HFFc6 (cell line): ENCODE measurements around the gene TUB. TPM values are rescaled to one million over a fixed set of nuclear protein-coding genes. Genes with fewer than 3 reads are reported as not detected.

Experiments
- DNase-seq: peaks from one replicate; pipeline ENCODE4 v3.0.0-alpha.2; 2018
- H3K27ac Mint-ChIP-seq: 2 replicates; pipeline ENCODE4 v1.8.0; 2020; ENCODE audit warnings: mild to moderate bottlenecking, mixed read lengths
- H3K27me3 Mint-ChIP-seq: 2 replicates; pipeline ENCODE4 v1.8.0; 2021; ENCODE audit warnings: mild to moderate bottlenecking, moderate library complexity, mixed read lengths; ENCODE audit not compliant: insufficient read depth
- H3K36me3 Mint-ChIP-seq: 2 replicates; pipeline ENCODE4 v1.8.0; 2021; ENCODE audit warnings: low read depth, mixed read lengths
- H3K4me1 Mint-ChIP-seq: 2 replicates; pipeline ENCODE4 v1.8.0; 2020; ENCODE audit warnings: low read depth, mixed read lengths
- H3K4me3 Mint-ChIP-seq: 2 replicates; pipeline ENCODE4 v1.8.0; 2020; ENCODE audit warnings: mild to moderate bottlenecking, moderate library complexity, mixed read lengths
- H3K9me3 Mint-ChIP-seq: 2 replicates; pipeline ENCODE4 v1.8.0; 2020; ENCODE audit warnings: mild to moderate bottlenecking, mixed read lengths
- CTCF ChIP-seq: fragments of 200-600 bp; sonication (generic); IDR thresholded peaks from 2 replicates; pipeline ENCODE4 v1.5.0; 2021; ENCODE audit warnings: antibody characterized with exemption, mild to moderate bottlenecking
- total RNA-seq, 6 experiments: library from RNA; stranded (reverse); fragmentation: NEBNext Ultra II Directional; extraction: Animal tissue kit (Norgen Biotek cat#: 25700); gene quantifications; 2 replicates in 1 of 6; 3 replicates in 5 of 6; pipeline ENCODE4 v1.2.3, GENCODE V29; 2021

The TUB gene
- total RNA-seq, 6 experiments from 2014 or later: 1.7 to 10.1 (median 1.8) TPM

- H3K9me3 Mint-ChIP-seq: no peaks in the 10 kb centered on the region
- peaks cover 1% of the 10 kb centered on the region for H3K27me3 Mint-ChIP-seq
- no peaks in the 10 kb centered on the region for H3K4me1 Mint-ChIP-seq
- H3K36me3 Mint-ChIP-seq: no peaks in the 10 kb centered on the region
- TF ChIP-seq CTCF: no peak
- H3K27ac Mint-ChIP-seq: no peak overlapping the region
- no peak for DNase-seq
- H3K4me3 Mint-ChIP-seq: no peak overlapping the region
These were observed 68.7 kb downstream of the TUB start for GRCh38 chr11:8149726-8150125.

Other genes starting within 250 kb of the TUB start
- under 1 TPM in 5 of 6 experiments, not detected in 1; 0.05 to 0.28 (median 0.14) TPM for gene OR10A6, start 149.9 kb upstream of the TUB start, total RNA-seq
- gene OR10A3, start 139.5 kb upstream of the TUB start, total RNA-seq: under 1 TPM in 2 of 6 experiments, not detected in 4; 0.12 to 0.17 TPM
- gene NLRP10, start 115.8 kb upstream of the TUB start, total RNA-seq: 10 to 100 TPM in 2 of 6 experiments, 1 to 10 TPM in 4; 5.9 to 23.8 (median 7.5) TPM
- gene EIF3F, start 93.9 kb upstream of the TUB start, total RNA-seq: 100 to 1,000 TPM; 312 to 407 (median 344) TPM
- not detected for gene RIC3, start 87.8 kb downstream of the TUB start, total RNA-seq
- gene LMO1, start 182.7 kb downstream of the TUB start, total RNA-seq: not detected